ENCODE results near the gene PTGR1.

DNA sequence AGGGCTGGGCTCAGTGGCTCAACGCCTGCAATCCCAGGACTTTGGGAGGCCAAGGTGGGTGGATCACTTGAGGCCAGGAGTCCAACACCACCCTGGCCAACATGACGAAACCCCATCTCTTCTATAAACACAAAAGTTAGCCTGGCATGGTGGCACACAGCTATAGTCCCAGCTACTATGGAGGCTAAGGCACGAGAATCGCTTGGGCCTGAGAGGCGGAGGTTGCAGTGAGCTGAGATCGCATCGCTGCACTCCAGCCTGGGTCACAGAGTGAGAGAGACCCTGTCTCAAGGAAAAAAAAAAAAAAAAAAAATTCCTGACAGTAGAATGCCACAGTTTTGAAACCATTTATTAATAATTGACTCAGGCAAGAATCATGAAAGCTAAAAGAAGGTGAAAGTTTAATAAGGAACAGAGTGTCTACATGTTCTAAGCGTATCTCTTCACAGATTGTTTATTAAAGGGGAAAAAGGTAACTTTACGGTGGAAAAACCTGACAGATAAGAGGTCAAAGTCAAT, 5.7 kb upstream of the PTGR1 start:
- TF ChIP-seq, protein P1, sequence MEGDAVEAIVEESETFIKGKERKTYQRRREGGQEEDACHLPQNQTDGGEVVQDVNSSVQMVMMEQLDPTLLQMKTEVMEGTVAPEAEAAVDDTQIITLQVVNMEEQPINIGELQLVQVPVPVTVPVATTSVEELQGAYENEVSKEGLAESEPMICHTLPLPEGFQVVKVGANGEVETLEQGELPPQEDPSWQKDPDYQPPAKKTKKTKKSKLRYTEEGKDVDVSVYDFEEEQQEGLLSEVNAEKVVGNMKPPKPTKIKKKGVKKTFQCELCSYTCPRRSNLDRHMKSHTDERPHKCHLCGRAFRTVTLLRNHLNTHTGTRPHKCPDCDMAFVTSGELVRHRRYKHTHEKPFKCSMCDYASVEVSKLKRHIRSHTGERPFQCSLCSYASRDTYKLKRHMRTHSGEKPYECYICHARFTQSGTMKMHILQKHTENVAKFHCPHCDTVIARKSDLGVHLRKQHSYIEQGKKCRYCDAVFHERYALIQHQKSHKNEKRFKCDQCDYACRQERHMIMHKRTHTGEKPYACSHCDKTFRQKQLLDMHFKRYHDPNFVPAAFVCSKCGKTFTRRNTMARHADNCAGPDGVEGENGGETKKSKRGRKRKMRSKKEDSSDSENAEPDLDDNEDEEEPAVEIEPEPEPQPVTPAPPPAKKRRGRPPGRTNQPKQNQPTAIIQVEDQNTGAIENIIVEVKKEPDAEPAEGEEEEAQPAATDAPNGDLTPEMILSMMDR (IDR thresholded peaks at IDR 0.05), result no peak
- TF ChIP-seq EP300 (IDR thresholded peaks at IDR 0.05) (no peak), POLR2A (IDR thresholded peaks at IDR 0.05) (no peak)

Measured in sigmoid colon (tissue), 4 donors.